GM10248 (cell line): ENCODE data around the gene MALAT1.
A peak's percentile ranks its signal among the peaks of the same experiment; 100 is the strongest.

Experiments
- CTCF ChIA-PET: fragments of 300-600 bp; sonication (Branson Sonifier 250); formaldehyde crosslinking; extraction: SDS; loops from one replicate; lab custom pipeline; 2021; ENCODE audit warnings: antibody characterized with exemption; lab: Yijun Ruan, JAX
- POLR2A ChIA-PET: fragments of 350-650 bp; sonication (Branson Sonifier 250); formaldehyde crosslinking; extraction: SDS; loops from one replicate; lab custom pipeline; 2020; ENCODE audit warnings: antibody characterized with exemption; lab: Yijun Ruan, JAX
- DNase-seq: peaks from one replicate; pipeline ENCODE4 v3.0.0; 2012; ENCODE audit errors: extremely low spot score
- TF ChIP-seq, protein P1 (sequence below): IDR thresholded peaks from 2 replicates; pipeline ENCODE4 v1.5.1; 2012; ENCODE audit warnings: mild to moderate bottlenecking, low read depth; ENCODE audit errors: extremely low read depth, missing control alignments, control extremely low read depth

MALAT1 gene

DNA sequence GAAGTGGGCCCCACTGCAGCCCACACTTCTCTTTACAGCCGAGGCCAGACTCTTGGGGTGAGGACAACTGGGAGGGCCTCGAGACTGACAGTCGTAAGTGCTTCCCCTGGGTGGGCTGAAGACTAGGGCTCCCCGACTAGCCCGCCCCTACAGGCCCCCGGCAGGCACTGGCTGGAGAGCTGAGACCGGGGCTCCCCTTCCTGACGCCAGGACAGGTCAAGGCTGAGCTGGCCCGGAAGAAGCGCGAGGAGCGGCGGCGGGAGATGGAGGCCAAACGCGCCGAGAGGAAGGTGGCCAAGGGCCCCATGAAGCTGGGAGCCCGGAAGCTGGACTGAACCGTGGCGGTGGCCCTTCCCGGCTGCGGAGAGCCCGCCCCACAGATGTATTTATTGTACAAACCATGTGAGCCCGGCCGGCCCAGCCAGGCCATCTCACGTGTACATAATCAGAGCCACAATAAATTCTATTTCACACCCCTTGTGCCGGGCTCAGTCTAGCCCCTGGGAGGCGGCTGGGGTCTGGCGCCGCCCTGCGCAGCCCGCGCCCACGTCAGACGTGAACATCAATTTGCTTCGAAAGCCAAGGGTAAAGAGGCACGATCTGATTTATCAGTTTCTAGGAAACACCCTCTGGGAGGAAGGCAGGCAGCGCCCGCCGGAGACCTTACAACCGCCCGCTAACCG, 39.5 kb downstream of the MALAT1 start:
- ChIA-PET CTCF (interaction anchor here (2.6 kb wide), 1 partner anchor 38 kb away, joined by 5 read pairs; the partner anchor contains the start of gene EHBP1L1), POLR2A (interaction anchor here (0.5 to 1.4 kb wide), 2 partner anchors 41 to 749 kb away, joined by 3 to 6 read pairs; no protein-coding TSS in a partner anchor)
- TF ChIP-seq, protein P1, sequence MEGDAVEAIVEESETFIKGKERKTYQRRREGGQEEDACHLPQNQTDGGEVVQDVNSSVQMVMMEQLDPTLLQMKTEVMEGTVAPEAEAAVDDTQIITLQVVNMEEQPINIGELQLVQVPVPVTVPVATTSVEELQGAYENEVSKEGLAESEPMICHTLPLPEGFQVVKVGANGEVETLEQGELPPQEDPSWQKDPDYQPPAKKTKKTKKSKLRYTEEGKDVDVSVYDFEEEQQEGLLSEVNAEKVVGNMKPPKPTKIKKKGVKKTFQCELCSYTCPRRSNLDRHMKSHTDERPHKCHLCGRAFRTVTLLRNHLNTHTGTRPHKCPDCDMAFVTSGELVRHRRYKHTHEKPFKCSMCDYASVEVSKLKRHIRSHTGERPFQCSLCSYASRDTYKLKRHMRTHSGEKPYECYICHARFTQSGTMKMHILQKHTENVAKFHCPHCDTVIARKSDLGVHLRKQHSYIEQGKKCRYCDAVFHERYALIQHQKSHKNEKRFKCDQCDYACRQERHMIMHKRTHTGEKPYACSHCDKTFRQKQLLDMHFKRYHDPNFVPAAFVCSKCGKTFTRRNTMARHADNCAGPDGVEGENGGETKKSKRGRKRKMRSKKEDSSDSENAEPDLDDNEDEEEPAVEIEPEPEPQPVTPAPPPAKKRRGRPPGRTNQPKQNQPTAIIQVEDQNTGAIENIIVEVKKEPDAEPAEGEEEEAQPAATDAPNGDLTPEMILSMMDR, result no peak
- no peak for DNase-seq

DNA sequence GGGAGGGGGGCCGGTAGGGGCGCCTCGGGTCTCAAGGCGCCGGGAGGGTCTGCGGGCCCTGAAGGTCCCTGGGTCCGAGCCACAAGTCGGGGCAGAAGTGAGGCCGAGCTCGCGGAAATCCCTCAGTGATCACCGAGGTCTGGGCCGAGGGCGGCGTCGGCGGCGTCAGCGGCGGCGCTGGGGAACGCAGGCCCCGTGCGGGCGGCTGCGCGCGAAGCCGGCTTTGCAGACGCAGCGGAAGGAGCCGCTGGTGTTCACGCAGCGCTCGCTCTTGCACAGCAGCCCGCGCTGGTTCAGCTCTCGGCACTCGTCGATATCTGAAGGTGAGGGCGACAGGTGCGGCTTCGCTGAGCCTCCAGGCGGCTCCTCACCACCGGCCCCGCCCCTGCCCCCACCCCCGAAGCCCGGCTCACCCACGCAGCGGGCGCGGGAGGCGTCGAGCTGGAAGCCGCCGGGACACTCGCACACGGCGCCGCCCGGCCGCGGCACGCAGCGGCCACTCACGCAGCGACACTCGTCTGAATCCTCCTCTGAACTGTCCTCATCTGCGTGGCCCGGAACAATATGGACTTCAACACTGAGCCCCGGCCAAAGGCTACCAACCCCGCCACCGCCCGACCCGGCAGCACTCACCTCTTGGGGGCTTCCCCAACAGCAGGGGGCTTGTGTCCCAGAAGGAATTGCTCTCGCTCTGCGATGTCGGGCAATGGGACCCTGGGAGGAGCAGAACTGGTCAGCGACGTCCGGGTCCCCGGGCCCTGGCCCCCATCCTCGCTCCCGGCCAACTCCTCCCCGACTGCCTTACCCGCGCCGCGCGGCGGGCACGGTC, 40.3 kb downstream of the MALAT1 start:
- no peak for DNase-seq
- CTCF ChIA-PET, result interaction anchor here (0.9 to 6.1 kb wide), 20 partner anchors 12 to 264 kb away, joined by 3 to 86 read pairs (median 9); partner anchors contain the start of genes DPF2, EHBP1L1, FAM89B and KCNK7
- POLR2A ChIA-PET, result interaction anchor here (0.5 to 1.9 kb wide), 4 partner anchors 14 to 748 kb away, joined by 3 to 6 read pairs (median 4); partner anchors contain the start of gene MALAT1

DNA sequence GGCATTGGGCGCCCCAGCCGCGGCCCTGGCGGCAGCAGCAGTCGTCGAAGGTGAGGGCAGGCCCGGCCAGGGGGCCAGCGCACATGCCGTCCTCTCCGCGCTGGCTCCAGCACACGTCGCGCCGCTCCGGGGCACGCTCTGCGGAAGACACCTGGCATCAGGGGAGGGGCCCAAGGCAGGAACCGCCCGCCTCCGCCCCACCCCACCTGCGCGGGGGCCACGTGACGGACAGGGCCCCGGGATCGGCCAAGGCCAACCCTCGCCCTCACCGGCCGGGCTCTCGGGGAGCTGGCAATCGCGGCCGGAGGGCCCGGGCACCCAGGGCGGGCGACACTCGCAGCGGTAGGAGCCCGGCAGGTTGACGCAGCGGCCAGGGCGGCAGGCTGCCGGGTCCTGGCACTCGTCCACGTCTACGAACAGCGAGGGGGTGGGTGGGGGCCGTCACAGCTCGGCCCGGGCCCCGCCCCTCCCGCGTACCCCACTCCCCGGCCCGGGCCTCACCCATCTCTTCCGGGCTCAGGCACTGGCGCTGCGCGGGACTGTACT, 41.0 kb downstream of the MALAT1 start:
- TF ChIP-seq, protein P1, result no peak
- POLR2A ChIA-PET, result interaction anchor here (0.6 to 2.1 kb wide), 6 partner anchors 13 to 117 kb away, joined by 3 to 15 read pairs (median 4); partner anchors contain the start of genes MALAT1, NEAT1 and SCYL1
- peak; percentile 85 for DNase-seq
- CTCF ChIA-PET, result interaction anchor here (0.7 to 6.1 kb wide), 34 partner anchors 9 to 265 kb away, joined by 3 to 86 read pairs (median 6); partner anchors contain the start of genes DPF2, EHBP1L1, FAM89B and KCNK7

More for the DNA sequence above, 40.3 kb downstream of the MALAT1 start:
- TF ChIP-seq, protein P1, result no peak

DNA sequence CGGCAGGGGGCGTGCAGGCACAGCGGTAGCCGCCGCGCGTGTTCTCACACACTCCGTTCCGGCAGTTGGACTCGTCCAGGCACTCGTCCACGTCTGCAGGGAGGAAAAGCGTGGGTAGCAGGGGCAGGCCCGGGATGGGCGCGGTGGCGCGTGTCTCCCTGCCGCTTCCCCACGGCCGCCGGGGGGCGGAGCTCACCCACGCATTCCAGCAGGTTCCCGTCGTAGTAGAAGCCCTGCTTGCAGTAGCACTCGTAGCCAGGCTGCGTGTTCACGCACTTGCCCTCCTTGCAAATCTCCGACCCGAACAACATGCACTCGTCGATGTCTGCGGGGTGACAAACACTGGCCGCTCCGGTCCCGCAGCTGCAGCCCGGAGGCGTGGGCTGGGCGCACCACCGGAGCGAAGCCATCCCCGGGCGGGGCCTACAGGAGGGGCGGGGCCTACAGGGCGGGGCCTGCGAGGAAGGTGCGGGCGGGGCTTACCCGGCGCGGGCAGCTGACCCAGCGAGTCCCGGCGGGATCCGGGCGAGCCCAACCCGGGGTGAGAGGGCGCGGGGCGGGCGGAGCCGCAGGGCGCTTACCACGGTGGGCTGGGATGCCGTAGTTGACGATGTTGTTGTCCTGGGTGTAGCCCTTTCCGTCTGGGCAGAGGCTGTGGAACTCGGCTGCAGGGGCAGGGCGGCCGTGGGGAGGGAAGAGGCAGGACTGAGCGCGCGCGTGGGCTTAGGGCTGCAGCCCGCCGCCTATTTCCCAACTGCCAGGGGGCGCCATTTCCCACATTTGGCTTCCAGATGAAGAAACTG, 41.6 kb downstream of the MALAT1 start:
- ChIA-PET POLR2A (interaction anchor here (0.5 to 2.1 kb wide), 9 partner anchors 9 to 118 kb away, joined by 3 to 15 read pairs (median 4); partner anchors contain the start of genes MALAT1, NEAT1 and SCYL1), CTCF (interaction anchor here (0.7 to 6.1 kb wide), 46 partner anchors 8 to 266 kb away, joined by 3 to 86 read pairs (median 6); partner anchors contain the start of genes DPF2, EHBP1L1, FAM89B and KCNK7)
- TF ChIP-seq, protein P1, result peak; percentile 81
- peak; percentile 98 for DNase-seq

DNA sequence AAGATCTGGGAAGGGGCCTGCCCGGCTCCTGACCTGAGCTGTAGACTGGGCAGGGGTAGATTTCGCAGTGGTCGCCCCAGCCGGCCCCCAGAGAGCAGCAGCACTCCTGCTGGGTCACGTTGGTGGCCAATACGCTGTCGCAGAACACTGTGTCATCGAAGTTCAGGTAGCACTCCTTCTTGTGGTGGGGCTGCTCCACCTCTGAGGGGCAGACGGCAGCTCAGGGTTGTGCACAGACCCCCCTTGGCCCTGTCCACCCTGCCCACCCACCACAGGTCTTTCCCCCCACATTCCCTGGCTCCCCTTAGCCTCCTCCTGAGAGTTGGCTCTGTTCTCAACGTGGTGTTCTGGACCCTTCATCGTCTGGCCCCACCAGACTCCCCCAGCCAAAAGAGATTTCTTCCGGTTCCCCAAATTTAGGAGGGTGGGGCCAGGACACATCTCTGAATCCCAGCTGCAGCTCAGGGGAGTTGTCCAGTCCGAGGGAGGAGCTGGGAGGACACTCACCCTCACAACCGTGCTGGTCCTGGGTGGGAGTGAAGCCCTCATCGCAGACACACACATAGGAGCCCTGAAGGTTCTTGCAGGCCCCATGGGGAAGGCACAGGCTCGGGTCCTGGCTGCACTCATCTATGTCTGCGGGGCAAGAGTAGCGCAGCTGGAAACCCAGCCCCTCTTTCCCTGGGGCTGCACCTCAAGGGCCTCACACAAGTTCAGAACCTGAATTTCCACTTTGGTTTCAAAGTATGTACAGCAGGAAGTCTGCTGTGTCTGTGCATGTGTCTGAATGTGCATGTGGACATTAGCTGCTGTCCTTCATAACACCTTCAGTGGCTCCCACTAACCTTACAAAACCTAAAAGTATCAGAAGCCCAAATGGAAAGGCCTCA, 42.5 kb downstream of the MALAT1 start:
- CTCF ChIA-PET, result interaction anchor here (0.8 to 6.1 kb wide), 38 partner anchors 7 to 267 kb away, joined by 3 to 86 read pairs (median 6); partner anchors contain the start of genes EHBP1L1, FAM89B, KCNK7 and LTBP3
- no peak for DNase-seq
- TF ChIP-seq, protein P1, result no peak

More for the DNA sequence above, 42.5 kb downstream of the MALAT1 start:
- POLR2A ChIA-PET, result interaction anchor here (0.5 to 2.1 kb wide), 10 partner anchors 9 to 525 kb away, joined by 3 to 15 read pairs (median 4); partner anchors contain the start of genes MALAT1 and NEAT1
